ENCODE results near the gene BACE2. TPM values are rescaled to one million over a fixed set of nuclear protein-coding genes. Genes with fewer than 3 reads are reported as not detected.

BACE2 gene
- total RNA-seq: 1 to 10 TPM; 1.1 TPM

GRCh38 chr21:41167348-41168342, at the start of gene BACE2:
BACE2 (plus strand) TSS chr21:41168160; CDS start chr21:41168264, 104 bp downstream.
- Mint-ChIP-seq H3K27me3 (ENCODE audit: low read depth) (peaks cover 74% of the 10 kb centered on the region), H3K4me1 (ENCODE audit: low read depth) (peaks cover 10% of the 10 kb centered on the region), H3K4me3 (peak within 1 kb of the TSS; percentile 73), H3K36me3 (ENCODE audit: insufficient read depth in 2 of 2) (no peaks in the 10 kb centered on the region), H3K9me3 (no peaks in the 10 kb centered on the region), H3K27ac (no peak within 1 kb of the TSS)
- ATAC-seq (replicated peaks in 1 of 2): peak; percentile 86 to 90
- DNase-seq: peak; percentile 60 to 66

GRCh38 chr21:41119901-41120300, 48.1 kb upstream of the BACE2 start:
- DNase-seq: no peak
- Mint-ChIP-seq H3K27ac (no peak overlapping the region), H3K4me3 (no peak overlapping the region), H3K36me3 (ENCODE audit: insufficient read depth in 2 of 2) (no peaks in the 10 kb centered on the region), H3K4me1 (ENCODE audit: low read depth) (no peaks in the 10 kb centered on the region), H3K27me3 (ENCODE audit: low read depth) (peaks cover 12% of the 10 kb centered on the region), H3K9me3 (no peaks in the 10 kb centered on the region)
- no peak for ATAC-seq (replicated peaks in 1 of 2)

GRCh38 chr21:41120997-41121396, 47.0 kb upstream of the BACE2 start:
- ATAC-seq (replicated peaks in 1 of 2) (no peak), DNase-seq (no peak)
- peaks cover 12% of the 10 kb centered on the region for H3K27me3 Mint-ChIP-seq (ENCODE audit: low read depth)
- no peaks in the 10 kb centered on the region for H3K36me3 Mint-ChIP-seq (ENCODE audit: insufficient read depth in 2 of 2)
- no peak overlapping the region for H3K27ac Mint-ChIP-seq
- H3K9me3 Mint-ChIP-seq: no peaks in the 10 kb centered on the region
- no peaks in the 10 kb centered on the region for H3K4me1 Mint-ChIP-seq (ENCODE audit: low read depth)
- H3K4me3 Mint-ChIP-seq: no peak overlapping the region

GRCh38 chr21:41121785-41122415, 46.1 kb upstream of the BACE2 start:
- peak; percentile 36 for ATAC-seq (replicated peaks in 1 of 2)
- H3K4me3 Mint-ChIP-seq: no peak overlapping the region
- H3K27ac Mint-ChIP-seq: no peak overlapping the region
- peak; percentile 66 to 70 for DNase-seq
- H3K9me3 Mint-ChIP-seq: no peaks in the 10 kb centered on the region
- no peaks in the 10 kb centered on the region for H3K36me3 Mint-ChIP-seq (ENCODE audit: insufficient read depth in 2 of 2)
- H3K4me1 Mint-ChIP-seq (ENCODE audit: low read depth): no peaks in the 10 kb centered on the region
- peaks cover 12% of the 10 kb centered on the region for H3K27me3 Mint-ChIP-seq (ENCODE audit: low read depth)

GRCh38 chr21:41124641-41125201, 43.2 kb upstream of the BACE2 start:
- peaks cover 3 to 6% of the 10 kb centered on the region in 2 donors for H3K9me3 Mint-ChIP-seq
- peaks cover 0 to 4% of the 10 kb centered on the region in 2 donors for H3K36me3 Mint-ChIP-seq (ENCODE audit: insufficient read depth in 2 of 2)
- H3K4me3 Mint-ChIP-seq: no peak overlapping the region
- no peaks in the 10 kb centered on the region for H3K4me1 Mint-ChIP-seq (ENCODE audit: low read depth)
- no peak for DNase-seq
- H3K27ac Mint-ChIP-seq: no peak overlapping the region
- peaks cover 15% of the 10 kb centered on the region for H3K27me3 Mint-ChIP-seq (ENCODE audit: low read depth)
- no peak for ATAC-seq (replicated peaks in 1 of 2)

GRCh38 chr21:41128981-41129380, 39.0 kb upstream of the BACE2 start:
- no peak overlapping the region for H3K4me3 Mint-ChIP-seq
- peak overlapping the region; percentile 78 for H3K27ac Mint-ChIP-seq
- H3K27me3 Mint-ChIP-seq (ENCODE audit: low read depth): peaks cover 22% of the 10 kb centered on the region
- no peak for ATAC-seq (replicated peaks in 1 of 2)
- DNase-seq: no peak
- H3K9me3 Mint-ChIP-seq: peaks cover 3 to 6% of the 10 kb centered on the region in 2 donors
- peaks cover 0 to 4% of the 10 kb centered on the region in 2 donors for H3K36me3 Mint-ChIP-seq (ENCODE audit: insufficient read depth in 2 of 2)
- H3K4me1 Mint-ChIP-seq (ENCODE audit: low read depth): no peaks in the 10 kb centered on the region

- Mint-ChIP-seq H3K27ac (no peak overlapping the region), H3K27me3 (ENCODE audit: low read depth) (peaks cover 34% of the 10 kb centered on the region)
- ATAC-seq (replicated peaks in 1 of 2): no peak
Measured at GRCh38 chr21:41130883-41131282, 37.1 kb upstream of the BACE2 start.

GRCh38 chr21:41133874-41134522, 34.0 kb upstream of the BACE2 start:
- no peak overlapping the region for H3K27ac Mint-ChIP-seq
- DNase-seq: no peak
- peaks cover 0 to 2% of the 10 kb centered on the region in 2 donors for H3K36me3 Mint-ChIP-seq (ENCODE audit: insufficient read depth in 2 of 2)
- no peaks in the 10 kb centered on the region for H3K4me1 Mint-ChIP-seq (ENCODE audit: low read depth)
- ATAC-seq (replicated peaks in 1 of 2): no peak
- peaks cover 1 to 5% of the 10 kb centered on the region in 2 donors for H3K9me3 Mint-ChIP-seq
- H3K27me3 Mint-ChIP-seq (ENCODE audit: low read depth): peaks cover 41% of the 10 kb centered on the region
- no peak overlapping the region for H3K4me3 Mint-ChIP-seq

More at GRCh38 chr21:41130883-41131282, 37.1 kb upstream of the BACE2 start:
- H3K36me3 Mint-ChIP-seq (ENCODE audit: insufficient read depth in 2 of 2): peaks cover 0 to 4% of the 10 kb centered on the region in 2 donors
- H3K4me1 Mint-ChIP-seq (ENCODE audit: low read depth): no peaks in the 10 kb centered on the region
- H3K9me3 Mint-ChIP-seq: peaks cover 3 to 6% of the 10 kb centered on the region in 2 donors
- DNase-seq: no peak
- no peak overlapping the region for H3K4me3 Mint-ChIP-seq

GRCh38 chr21:41135746-41136145, 32.2 kb upstream of the BACE2 start:
- no peaks in the 10 kb centered on the region for H3K36me3 Mint-ChIP-seq (ENCODE audit: insufficient read depth in 2 of 2)
- H3K27me3 Mint-ChIP-seq (ENCODE audit: low read depth): peaks cover 35% of the 10 kb centered on the region
- no peak for DNase-seq
- no peak overlapping the region for H3K4me3 Mint-ChIP-seq
- no peak overlapping the region for H3K27ac Mint-ChIP-seq
- ATAC-seq (replicated peaks in 1 of 2): no peak
- H3K4me1 Mint-ChIP-seq (ENCODE audit: low read depth): no peaks in the 10 kb centered on the region
- no peaks in the 10 kb centered on the region for H3K9me3 Mint-ChIP-seq

GRCh38 chr21:41136286-41136685, 31.7 kb upstream of the BACE2 start:
- H3K9me3 Mint-ChIP-seq: no peaks in the 10 kb centered on the region
- DNase-seq (no peak), ATAC-seq (replicated peaks in 1 of 2) (no peak)
- H3K27ac Mint-ChIP-seq: no peak overlapping the region
- no peaks in the 10 kb centered on the region for H3K4me1 Mint-ChIP-seq (ENCODE audit: low read depth)
- no peak overlapping the region for H3K4me3 Mint-ChIP-seq
- peaks cover 35% of the 10 kb centered on the region for H3K27me3 Mint-ChIP-seq (ENCODE audit: low read depth)
- H3K36me3 Mint-ChIP-seq (ENCODE audit: insufficient read depth in 2 of 2): no peaks in the 10 kb centered on the region

GRCh38 chr21:41137401-41137800, 30.6 kb upstream of the BACE2 start:
- H3K4me3 Mint-ChIP-seq: no peak overlapping the region
- H3K36me3 Mint-ChIP-seq (ENCODE audit: insufficient read depth in 2 of 2): no peaks in the 10 kb centered on the region
- no peak overlapping the region for H3K27ac Mint-ChIP-seq
- no peak for ATAC-seq (replicated peaks in 1 of 2)
- peaks cover 25% of the 10 kb centered on the region for H3K27me3 Mint-ChIP-seq (ENCODE audit: low read depth)
- no peaks in the 10 kb centered on the region for H3K9me3 Mint-ChIP-seq
- H3K4me1 Mint-ChIP-seq (ENCODE audit: low read depth): no peaks in the 10 kb centered on the region
- no peak for DNase-seq

GRCh38 chr21:41137889-41138288, 30.1 kb upstream of the BACE2 start:
- Mint-ChIP-seq H3K4me3 (no peak overlapping the region), H3K27ac (no peak overlapping the region), H3K27me3 (ENCODE audit: low read depth) (peaks cover 21% of the 10 kb centered on the region), H3K4me1 (ENCODE audit: low read depth) (no peaks in the 10 kb centered on the region), H3K36me3 (ENCODE audit: insufficient read depth in 2 of 2) (no peaks in the 10 kb centered on the region), H3K9me3 (no peaks in the 10 kb centered on the region)
- no peak for DNase-seq
- no peak for ATAC-seq (replicated peaks in 1 of 2)

GRCh38 chr21:41138711-41139110, 29.2 kb upstream of the BACE2 start:
- no peak for ATAC-seq (replicated peaks in 1 of 2)
- H3K27ac Mint-ChIP-seq: no peak overlapping the region
- H3K9me3 Mint-ChIP-seq: no peaks in the 10 kb centered on the region

More at GRCh38 chr21:41138711-41139110, 29.2 kb upstream of the BACE2 start:
- Mint-ChIP-seq H3K36me3 (ENCODE audit: insufficient read depth in 2 of 2) (no peaks in the 10 kb centered on the region), H3K4me1 (ENCODE audit: low read depth) (no peaks in the 10 kb centered on the region), H3K27me3 (ENCODE audit: low read depth) (peaks cover 21% of the 10 kb centered on the region), H3K4me3 (no peak overlapping the region)
- no peak for DNase-seq

Data from activated T-cell treated with anti-CD3 and anti-CD28 coated beads, Interleukin-2, amount 50 U/mL, for 72 hours (primary cell).